ENCODE results near the gene DPP9.

- no peak for TF ChIP-seq CTCF (IDR thresholded peaks at IDR 0.05)
- TF ChIP-seq POLR2A (IDR thresholded peaks at IDR 0.05), result no peak
Measured at GRCh38 chr19:4662020-4662695, 61.5 kb downstream of the DPP9 start.

Measured in gastroesophageal sphincter (tissue), 3 donors.